Lung (tissue), 12 donors: Measurements from ENCODE around the gene STX18. TPM values are rescaled to one million over a fixed set of nuclear protein-coding genes. Genes with fewer than 3 reads are reported as not detected.
"Not testable (repeated sequence)": the region's sequence is repeated elsewhere in the genome, so short reads cannot be mapped to it uniquely, and the experiment has no call there.

Source experiments
- ATAC-seq: fragments of 200-7000 bp; cut with Tn5 transposase; one replicate; pipeline ENCODE4 v1.9.1; 2020; ENCODE audit warnings: moderate number of reproducible peaks; ENCODE audit not compliant: insufficient read depth, low FRiP score
- DNase-seq, 3 donors: peaks; one replicate each; pipeline ENCODE4 v3.0.0-alpha.2; 2013 to 2017
- H3K27ac ChIP-seq, 2 donors: one replicate each; pipeline ENCODE4 v1.5.1; 2013; ENCODE audit warnings: mild to moderate bottlenecking in 2 of 2, moderate library complexity in 2 of 2, control low read depth in 1 of 2, inconsistent platforms in 1 of 2, low read depth in 1 of 2, low read length in 1 of 2
- H3K27me3 ChIP-seq, 3 donors: one replicate each; pipeline ENCODE4 v1.5.1; 2013; ENCODE audit warnings: low read length in 2 of 3; ENCODE audit not compliant: control insufficient read depth in 3 of 3, insufficient read depth in 3 of 3
- H3K36me3 ChIP-seq, 4 donors: one replicate each; pipeline ENCODE4 v1.5.1; 2013; ENCODE audit warnings: low read length in 4 of 4, mild to moderate bottlenecking in 1 of 4, moderate library complexity in 1 of 4; ENCODE audit not compliant: control insufficient read depth in 4 of 4, insufficient read depth in 4 of 4
- H3K4me1 ChIP-seq, 5 donors: one replicate each; pipeline ENCODE4 v1.5.1; 2013; ENCODE audit warnings: low read length in 5 of 5, mild to moderate bottlenecking in 2 of 5, moderate library complexity in 1 of 5; ENCODE audit not compliant: control insufficient read depth in 5 of 5, insufficient read depth in 5 of 5
- H3K4me3 ChIP-seq: one replicate; pipeline ENCODE4 v1.5.1; 2013; ENCODE audit warnings: mild to moderate bottlenecking, control low read depth, moderate library complexity
- H3K9ac ChIP-seq, 2 donors: one replicate each; pipeline ENCODE4 v1.5.1; 2013; ENCODE audit warnings: low read length in 2 of 2, control low read depth in 1 of 2; ENCODE audit not compliant: insufficient read depth in 1 of 2
- H3K9me3 ChIP-seq, 4 donors: one replicate each; pipeline ENCODE4 v1.5.1; 2013; ENCODE audit warnings: low read length in 3 of 4, mild to moderate bottlenecking in 1 of 4, moderate library complexity in 1 of 4; ENCODE audit not compliant: control insufficient read depth in 4 of 4, insufficient read depth in 3 of 4
- WGBS, 2 donors: extraction: QIAGEN DNeasy Blood & Tissue Kit; methylation state at CpG; one replicate each; pipeline ENCODE4 v1.1.7; 2013; 5-methylcytosine and 5-hydroxymethylcytosine counted together
- polyA plus RNA-seq, 2 donors: library from polyadenylated mRNA; stranded (reverse); fragments of 200-250 nt; gene quantifications; one replicate each; pipeline ENCODE4 v1.2.1, GENCODE V29; 2013
- total RNA-seq, 2 donors: library from RNA; depleted of rRNA in 1 of 2; stranded (reverse); fragments of >200 nt in 1 of 2; gene quantifications; one replicate each; pipeline ENCODE4 v1.2.1, GENCODE V29; 2014 to 2021
- TF ChIP-seq, protein P1 (sequence below): IDR thresholded peaks from 2 replicates; pipeline ENCODE4 v1.5.1; 2012; ENCODE audit warnings: mild to moderate bottlenecking; ENCODE audit errors: control extremely low read depth, extremely low read depth
- donor health status: control.
- donor health status: control.
- donor health status: Bipolar disorder and iron deficiency.
- donor health status: healthy.
- donor health status: DM: yes; HTN: yes; CAD: no.

The STX18 gene
- total and polyA plus RNA-seq, 4 donors: 16.2 to 34.1 (median 24.8) TPM

DNA sequence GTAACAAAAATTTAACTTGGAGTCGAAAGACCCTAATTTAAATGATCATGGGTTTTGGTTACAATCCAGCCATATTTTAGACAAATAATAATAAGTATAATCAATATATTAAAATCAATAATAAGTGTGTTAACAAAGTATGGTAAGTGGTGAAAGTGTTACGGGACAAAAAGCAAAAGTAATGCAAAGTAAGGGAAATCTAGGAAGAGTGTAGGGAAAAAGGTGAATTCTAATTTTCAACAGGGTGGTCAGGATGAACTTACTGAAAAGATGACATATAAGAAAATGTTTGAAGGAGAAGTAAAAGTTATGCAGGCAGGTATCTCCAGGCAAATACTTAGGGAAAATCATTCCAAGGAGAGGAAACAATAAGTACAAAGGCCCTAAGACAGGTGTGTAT lies 32.3 kb downstream of the STX18 start:
- ATAC-seq: no peak
- Histone ChIP-seq H3K9ac (no peak overlapping the region), H3K36me3 (peaks cover 0 to 5% (median under 1%) of the 10 kb centered on the region in 4 donors), H3K4me3 (no peak overlapping the region), H3K4me1 (peaks cover 0 to 7% (median 0%) of the 10 kb centered on the region in 5 donors), H3K27me3 (no peaks in the 10 kb centered on the region), H3K27ac (no peak overlapping the region), H3K9me3 (no peaks in the 10 kb centered on the region)
- DNase-seq: no peak
- TF ChIP-seq, protein P1, sequence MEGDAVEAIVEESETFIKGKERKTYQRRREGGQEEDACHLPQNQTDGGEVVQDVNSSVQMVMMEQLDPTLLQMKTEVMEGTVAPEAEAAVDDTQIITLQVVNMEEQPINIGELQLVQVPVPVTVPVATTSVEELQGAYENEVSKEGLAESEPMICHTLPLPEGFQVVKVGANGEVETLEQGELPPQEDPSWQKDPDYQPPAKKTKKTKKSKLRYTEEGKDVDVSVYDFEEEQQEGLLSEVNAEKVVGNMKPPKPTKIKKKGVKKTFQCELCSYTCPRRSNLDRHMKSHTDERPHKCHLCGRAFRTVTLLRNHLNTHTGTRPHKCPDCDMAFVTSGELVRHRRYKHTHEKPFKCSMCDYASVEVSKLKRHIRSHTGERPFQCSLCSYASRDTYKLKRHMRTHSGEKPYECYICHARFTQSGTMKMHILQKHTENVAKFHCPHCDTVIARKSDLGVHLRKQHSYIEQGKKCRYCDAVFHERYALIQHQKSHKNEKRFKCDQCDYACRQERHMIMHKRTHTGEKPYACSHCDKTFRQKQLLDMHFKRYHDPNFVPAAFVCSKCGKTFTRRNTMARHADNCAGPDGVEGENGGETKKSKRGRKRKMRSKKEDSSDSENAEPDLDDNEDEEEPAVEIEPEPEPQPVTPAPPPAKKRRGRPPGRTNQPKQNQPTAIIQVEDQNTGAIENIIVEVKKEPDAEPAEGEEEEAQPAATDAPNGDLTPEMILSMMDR: no peak
- WGBS, 2 donors: 98 to 100% methylated on average over 2 of the region's 2 CpGs

DNA sequence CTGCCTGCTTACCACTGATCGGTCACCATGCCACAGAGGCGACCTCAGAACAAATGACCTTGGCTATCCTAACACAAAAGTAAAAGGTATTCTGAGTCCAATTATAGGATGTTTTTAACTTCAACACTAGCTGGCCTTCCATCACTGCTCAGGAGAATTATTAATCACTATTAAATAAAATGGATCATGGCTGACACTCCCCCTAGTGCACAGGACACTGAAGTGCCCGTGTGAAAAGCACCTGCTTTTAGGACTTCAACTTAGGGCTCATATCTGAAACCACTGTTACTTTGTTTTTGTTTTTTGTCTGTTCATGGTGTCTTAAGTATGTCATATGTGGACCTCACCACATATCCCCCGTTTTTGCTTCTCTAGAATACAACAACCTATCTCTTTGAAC lies 33.9 kb downstream of the STX18 start:
- H3K4me1 ChIP-seq: peaks cover 0 to 8% (median under 1%) of the 10 kb centered on the region in 5 donors
- no peak for DNase-seq
- peaks cover 0 to 5% (median under 1%) of the 10 kb centered on the region in 4 donors for H3K36me3 ChIP-seq
- no peaks in the 10 kb centered on the region for H3K9me3 ChIP-seq
- H3K27me3 ChIP-seq: no peaks in the 10 kb centered on the region
- H3K9ac ChIP-seq: no peak overlapping the region
- H3K27ac ChIP-seq: no peak overlapping the region
- TF ChIP-seq, protein P1: no peak
- 83 to 86% methylated on average over 4 of the region's 4 CpGs for WGBS, 2 donors
- no peak for ATAC-seq
- H3K4me3 ChIP-seq: no peak overlapping the region

DNA sequence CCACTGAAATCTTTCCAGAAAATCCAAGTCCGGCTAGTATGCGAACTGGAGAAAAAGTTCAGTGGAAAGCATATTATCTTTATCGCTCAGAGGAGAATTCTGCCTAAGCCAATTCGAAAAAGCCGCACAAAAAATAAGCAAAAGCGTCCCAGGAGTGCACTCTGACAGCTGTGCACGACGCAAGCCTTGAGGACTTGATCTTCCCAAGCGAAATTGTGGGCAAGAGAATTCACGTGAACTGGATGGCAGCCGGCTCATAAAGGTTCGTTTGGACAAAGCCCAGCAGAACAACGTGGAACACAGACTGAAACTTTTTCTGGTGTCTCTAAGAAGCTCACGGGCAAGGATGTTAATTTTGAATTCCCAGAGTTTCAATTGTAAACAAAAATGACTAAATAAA lies 34.4 kb downstream of the STX18 start:
- TF ChIP-seq, protein P1: no peak
- DNase-seq (no peak), ATAC-seq (no peak)
- 92 to 97% methylated on average over 14 of the region's 14 CpGs for WGBS, 2 donors
- Histone ChIP-seq H3K27me3 (no peaks in the 10 kb centered on the region), H3K4me1 (peaks cover 0 to 7% (median 6%) of the 10 kb centered on the region in 5 donors), H3K27ac (no peak overlapping the region), H3K9me3 (no peaks in the 10 kb centered on the region), H3K4me3 (no peak overlapping the region), H3K36me3 (peaks cover 0 to 5% (median under 1%) of the 10 kb centered on the region in 4 donors), H3K9ac (no peak overlapping the region)

DNA sequence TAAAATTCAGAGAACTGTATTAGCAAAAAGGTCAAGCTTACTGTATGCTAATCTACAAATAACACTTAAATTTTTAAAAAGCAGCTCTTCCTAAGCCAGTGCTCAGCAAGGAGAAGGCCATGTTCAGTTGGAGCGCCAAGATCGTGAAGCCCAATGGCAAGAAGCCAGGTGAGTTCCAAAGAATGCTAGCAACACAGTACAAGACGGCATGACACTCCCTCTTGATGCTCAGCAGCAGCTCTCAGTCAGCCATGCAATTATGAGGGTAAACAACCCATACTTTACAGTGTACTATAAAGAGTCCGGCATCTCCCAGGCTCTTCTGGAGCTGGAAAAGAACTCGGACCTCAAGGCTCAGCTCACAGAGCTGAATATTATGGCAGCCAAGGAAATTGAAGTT lies 34.9 kb downstream of the STX18 start:
- peaks cover 0 to 7% (median 3%) of the 10 kb centered on the region in 5 donors for H3K4me1 ChIP-seq
- TF ChIP-seq, protein P1: no peak
- 82 to 83% methylated on average over 5 of the region's 5 CpGs for WGBS, 2 donors
- H3K4me3 ChIP-seq: no peak overlapping the region
- no peaks in the 10 kb centered on the region for H3K9me3 ChIP-seq
- ATAC-seq (no peak), DNase-seq (no peak)
- H3K36me3 ChIP-seq: peaks cover 0 to 5% (median under 1%) of the 10 kb centered on the region in 4 donors
- no peak overlapping the region for H3K27ac ChIP-seq
- H3K27me3 ChIP-seq: no peaks in the 10 kb centered on the region
- no peak overlapping the region for H3K9ac ChIP-seq

DNA sequence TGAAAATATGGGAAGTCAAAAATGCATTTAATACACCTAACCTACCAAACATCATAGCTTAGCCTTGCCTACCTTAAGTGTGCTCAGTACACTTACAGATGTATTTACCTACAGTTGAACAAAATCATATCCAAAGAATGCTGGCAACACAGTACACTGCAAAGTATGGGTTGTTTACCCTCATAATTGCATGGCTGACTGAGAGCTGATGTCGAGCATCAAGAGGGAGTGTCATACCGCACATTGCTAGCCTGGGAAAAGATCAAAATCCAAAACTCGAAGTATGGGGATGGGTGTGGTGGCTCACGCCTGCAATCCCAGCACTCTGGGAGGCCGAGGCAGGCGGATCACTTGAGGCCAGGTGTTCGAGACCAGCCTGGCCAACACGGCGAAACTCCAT lies 36.6 kb downstream of the STX18 start:
- not testable (repeated sequence) for H3K9ac ChIP-seq, DNase-seq, ATAC-seq, H3K27ac ChIP-seq, H3K27me3 ChIP-seq, H3K4me1 ChIP-seq, H3K9me3 ChIP-seq, H3K4me3 ChIP-seq, H3K36me3 ChIP-seq
- WGBS, 2 donors: 94 to 96% methylated on average over 9 of the region's 9 CpGs
